ENCODE measurements around the gene MAGEA8.

- no peak for TF ChIP-seq CTCF (IDR thresholded peaks at IDR 0.05; ENCODE audit: insufficient read depth, low read depth, low read length)
- no peak for TF ChIP-seq EZH2 (IDR thresholded peaks at IDR 0.05; ENCODE audit: insufficient read depth, low read length)
These were observed 32.1 kb upstream of the MAGEA8 start for GRCh38 chrX:149848855-149849254.

Data from astrocyte (in vitro differentiated cells and primary cell).